NCI-H2227 (cell line): ENCODE data around the gene TRIM23.

Experiments used
- DNase-seq: peaks from one replicate; lab custom pipeline; 2025; ENCODE audit not compliant: unreplicated experiment; lab: John Stamatoyannopoulos, UW

The TRIM23 gene

GRCh38 chr5:65566505-65566904 is 57.6 kb downstream of the TRIM23 start:
- no peak for DNase-seq

GRCh38 chr5:65563777-65564176 is 60.4 kb downstream of the TRIM23 start:
- DNase-seq: no peak

- peak; percentile 93 for DNase-seq
Measured at GRCh38 chr5:65562731-65563701, 61.1 kb downstream of the TRIM23 start, which contains the start of the genes CENPK and PPWD1. Gene CENPK (minus strand): TSS chr5:65563168. CDS start chr5:65554907, 8,261 bp downstream. Gene PPWD1 (plus strand): TSS chr5:65563296. CDS start chr5:65563311, 15 bp downstream.

- DNase-seq: no peak
Measured at GRCh38 chr5:65556718-65557117, 67.4 kb downstream of the TRIM23 start.

GRCh38 chr5:65556181-65556580 is 68.0 kb downstream of the TRIM23 start:
- DNase-seq: no peak

- DNase-seq: no peak
Measured at GRCh38 chr5:65555287-65555686, 68.8 kb downstream of the TRIM23 start.

- DNase-seq: no peak
Measured at GRCh38 chr5:65553941-65554340, 70.2 kb downstream of the TRIM23 start.

GRCh38 chr5:65548281-65548680 is 75.9 kb downstream of the TRIM23 start:
- no peak for DNase-seq

- DNase-seq: no peak
Measured at GRCh38 chr5:65546141-65546540, 78.0 kb downstream of the TRIM23 start.

GRCh38 chr5:65544473-65544872 is 79.7 kb downstream of the TRIM23 start:
- DNase-seq: no peak

GRCh38 chr5:65539827-65540226 is 84.3 kb downstream of the TRIM23 start:
- no peak for DNase-seq
